Uterus (tissue), 4 donors: ENCODE measurements around the gene HINT3. TPM values are rescaled to one million over a fixed set of nuclear protein-coding genes. Genes with fewer than 3 reads are reported as not detected.
"Not testable (repeated sequence)": the region's sequence is repeated elsewhere in the genome, so short reads cannot be mapped to it uniquely, and the experiment has no call there.

ENCODE experiments used
- DNase-seq, 2 donors: peaks; one replicate each; pipeline ENCODE4 v3.0.0-alpha.2; 2019 to 2020
- H3K27ac ChIP-seq, 2 donors: fragments of 200-600 bp; sonication (generic); 1 replicate in 1 of 2; 2 replicates in 1 of 2; pipeline ENCODE4 v1.5.1; 2016 to 2018
- H3K27me3 ChIP-seq, 2 donors: fragments of 200-600 bp; sonication (generic); one replicate each; pipeline ENCODE4 v1.5.1; 2018 to 2019; ENCODE audit warnings: control low read depth in 1 of 2
- H3K36me3 ChIP-seq, 2 donors: fragments of 200-600 bp; sonication (generic); one replicate each; pipeline ENCODE4 v1.5.1; 2019; ENCODE audit warnings: control low read depth in 1 of 2
- H3K4me1 ChIP-seq, 2 donors: fragments of 200-600 bp; sonication (generic); one replicate each; pipeline ENCODE4 v1.5.1; 2018 to 2019; ENCODE audit warnings: control low read depth in 1 of 2
- H3K4me3 ChIP-seq, 2 donors: fragments of 200-600 bp; sonication (generic); 1 replicate in 1 of 2; 2 replicates in 1 of 2; pipeline ENCODE4 v1.5.1; 2018 to 2019; ENCODE audit warnings: mild to moderate bottlenecking in 1 of 2
- H3K9me3 ChIP-seq, 2 donors: fragments of 200-600 bp; sonication (generic); one replicate each; pipeline ENCODE4 v1.5.1; 2019; ENCODE audit warnings: control low read depth in 1 of 2
- CTCF ChIP-seq, 4 experiments: fragments of 200-600 bp in 2 of 4; fragments of 450-650 bp in 2 of 4; sonication (generic) in 2 of 4; IDR thresholded peaks; one replicate each; pipeline ENCODE4 v1.5.1; 2016 to 2019; ENCODE audit warnings: antibody characterized with exemption in 4 of 4, mild to moderate bottlenecking in 2 of 4, moderate library complexity in 1 of 4
- POLR2A ChIP-seq, 2 donors: fragments of 450-650 bp; IDR thresholded peaks; one replicate each; pipeline ENCODE4 v1.6.1; 2016; ENCODE audit warnings: antibody characterized with exemption in 2 of 2, mild to moderate bottlenecking in 1 of 2, moderate library complexity in 1 of 2
- intact Hi-C: fragments of 100-400 bp; cut with DNase I; formaldehyde crosslinking; loops from one replicate; pipeline ENCODE4 v1.15.1; 2023; ENCODE audit warnings: low total_unique reads
- total RNA-seq, 4 donors: library from RNA; depleted of rRNA in 3 of 4; stranded (reverse); fragments of >200 nt in 3 of 4; gene quantifications; one replicate each; pipeline versions ENCODE4 v1.1.0 to v1.2.4, GENCODE V29; 2014 to 2023
- donor health status: DM: yes; HTN: yes; CAD: no.

The HINT3 gene
- total RNA-seq, 4 donors from 2014 or later = 13.1 to 49.3 (median 23.1) TPM

DNA sequence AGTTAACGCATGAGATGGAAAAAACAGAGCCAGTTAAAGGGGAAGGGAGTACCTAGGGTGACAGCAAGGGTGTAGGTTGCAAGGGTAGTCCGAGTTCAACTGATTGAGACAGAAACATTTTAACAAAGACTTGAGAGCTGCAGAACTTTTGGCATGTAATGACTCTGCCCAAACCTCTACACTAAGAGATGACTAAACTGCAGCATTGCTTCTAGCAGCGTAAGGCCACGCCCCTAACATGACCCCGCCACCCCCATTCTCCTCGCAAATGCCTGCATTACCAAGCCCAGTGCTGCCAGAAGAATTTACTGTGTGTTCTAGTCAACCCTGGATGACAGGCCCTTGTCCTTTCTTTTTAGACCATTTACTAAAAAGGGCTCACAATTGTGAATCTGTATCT, 6.3 kb upstream of the HINT3 start:
- no peaks in the 10 kb centered on the region for H3K9me3 ChIP-seq
- no peak overlapping the region for H3K4me3 ChIP-seq
- H3K36me3 ChIP-seq = no peaks in the 10 kb centered on the region
- no peak overlapping the region for H3K27ac ChIP-seq
- no peaks in the 10 kb centered on the region for H3K4me1 ChIP-seq
- no peak for TF ChIP-seq POLR2A (IDR thresholded peaks at IDR 0.05)
- TF ChIP-seq CTCF (IDR thresholded peaks at IDR 0.05) = no peak
- H3K27me3 ChIP-seq = no peaks in the 10 kb centered on the region
- intact Hi-C loops = no loop called here
- no peak for DNase-seq

DNA sequence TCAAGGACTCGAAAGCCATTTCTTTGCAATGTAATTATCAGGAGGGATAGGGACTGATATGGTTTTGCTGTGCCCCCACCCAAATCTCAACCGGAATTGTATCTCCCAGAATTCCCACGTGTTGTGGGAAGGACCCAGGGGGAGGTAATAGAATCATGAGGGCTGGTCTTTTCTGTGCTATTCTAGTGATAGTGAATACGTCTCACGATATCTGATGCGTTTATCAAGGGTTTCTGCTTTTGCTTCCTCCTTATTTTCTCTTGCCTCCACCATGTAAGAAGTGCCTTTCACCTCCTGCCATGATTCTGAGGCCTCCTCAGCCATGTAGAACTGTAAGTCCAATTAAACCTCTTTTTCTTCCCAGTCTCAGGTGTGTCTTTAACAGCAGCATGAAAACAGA, 5.9 kb upstream of the HINT3 start:
- DNase-seq, H3K4me3 ChIP-seq, H3K27ac ChIP-seq, H3K36me3 ChIP-seq, H3K9me3 ChIP-seq, H3K27me3 ChIP-seq, intact Hi-C loops, H3K4me1 ChIP-seq: not testable (repeated sequence)

DNA sequence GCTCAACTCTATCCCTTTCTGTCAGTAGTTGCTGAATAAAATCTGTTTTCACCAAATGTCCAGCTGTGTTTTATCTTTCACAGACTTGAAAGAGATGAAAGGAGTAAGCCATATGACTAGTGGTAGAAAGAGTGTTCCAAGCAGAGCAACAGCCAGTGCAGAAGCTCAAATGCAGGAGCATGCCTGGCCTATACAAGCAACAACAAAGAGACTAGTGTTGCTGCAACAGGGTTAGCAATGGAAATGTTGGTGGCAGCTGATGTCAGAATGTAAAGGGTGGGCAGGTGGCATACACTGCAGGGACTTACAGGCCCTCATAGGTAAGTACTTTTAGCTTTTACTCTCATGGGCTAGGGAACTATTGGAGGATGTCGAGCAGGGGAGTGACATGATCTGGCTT, 5.2 kb upstream of the HINT3 start:
- Histone ChIP-seq H3K9me3 (no peaks in the 10 kb centered on the region), H3K27ac (no peak overlapping the region), H3K4me1 (no peaks in the 10 kb centered on the region), H3K36me3 (no peaks in the 10 kb centered on the region), H3K4me3 (no peak overlapping the region), H3K27me3 (no peaks in the 10 kb centered on the region)
- no peak for DNase-seq
- TF ChIP-seq CTCF (IDR thresholded peaks at IDR 0.05) (no peak), POLR2A (IDR thresholded peaks at IDR 0.05) (no peak)
- intact Hi-C loops = no loop called here

DNA sequence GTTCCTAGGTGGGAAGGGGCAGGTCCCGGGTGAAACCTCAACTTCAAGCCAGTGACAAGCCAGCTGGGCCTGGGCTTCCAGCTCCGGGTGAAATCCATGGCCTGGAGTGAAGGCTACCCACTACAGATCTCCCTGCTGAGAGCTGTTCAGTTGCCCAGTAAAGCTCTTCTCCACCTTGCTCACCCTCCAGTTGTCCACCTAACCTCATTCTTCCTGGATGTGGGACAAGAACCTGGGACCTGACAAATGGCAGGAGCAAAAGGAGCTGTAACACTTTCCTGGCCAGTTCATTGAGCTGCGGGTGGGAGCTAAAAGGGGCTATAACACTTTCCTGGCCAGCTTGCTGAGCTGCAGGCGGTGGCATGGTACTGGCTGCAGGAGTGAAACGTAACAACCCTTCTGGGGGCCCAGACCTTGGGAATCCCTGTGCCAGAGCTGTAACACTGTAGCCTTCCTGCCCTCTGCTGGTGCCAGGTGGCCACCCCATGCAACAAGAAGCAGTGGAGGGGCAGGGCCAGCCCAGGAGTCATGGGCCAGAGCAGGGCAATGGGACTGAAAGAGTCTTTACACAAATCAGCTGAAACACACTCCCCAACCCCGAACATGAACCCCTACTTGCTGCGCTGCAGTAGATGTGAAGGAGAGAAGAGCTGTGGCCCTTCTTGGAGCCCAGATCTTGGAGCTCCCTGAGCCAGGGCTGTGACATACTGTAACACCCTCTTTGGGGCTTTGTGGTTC, 3.6 kb upstream of the HINT3 start:
- H3K4me3 ChIP-seq = no peak overlapping the region
- H3K27ac ChIP-seq = no peak overlapping the region
- no peaks in the 10 kb centered on the region for H3K36me3 ChIP-seq
- no peaks in the 10 kb centered on the region for H3K27me3 ChIP-seq
- DNase-seq = no peak
- intact Hi-C loops = no loop called here
- TF ChIP-seq CTCF (IDR thresholded peaks at IDR 0.05) (no peak), POLR2A (IDR thresholded peaks at IDR 0.05) (no peak)
- no peaks in the 10 kb centered on the region for H3K4me1 ChIP-seq
- H3K9me3 ChIP-seq = no peaks in the 10 kb centered on the region

DNA sequence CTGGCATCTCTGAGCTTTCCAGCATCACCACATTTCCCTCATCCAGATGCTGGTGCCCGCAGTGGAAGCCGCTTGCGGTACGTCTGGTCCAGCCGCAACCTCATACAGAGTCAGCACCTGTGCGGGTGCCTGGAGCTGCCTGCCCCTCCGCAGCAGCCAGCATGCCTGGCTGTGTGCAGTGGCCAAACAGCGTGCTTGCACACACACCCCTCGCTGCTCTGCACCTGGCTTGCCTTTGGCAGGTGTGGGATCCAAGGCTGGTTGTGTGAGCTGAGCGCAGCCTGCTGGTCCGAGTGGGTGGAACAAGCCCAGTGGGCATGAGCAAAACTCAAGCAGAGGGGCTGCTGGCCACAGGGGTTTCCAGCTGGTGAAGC, 3.1 kb upstream of the HINT3 start:
- Histone ChIP-seq H3K4me1 (no peaks in the 10 kb centered on the region), H3K9me3 (no peaks in the 10 kb centered on the region), H3K4me3 (no peak overlapping the region), H3K27ac (no peak overlapping the region), H3K36me3 (no peaks in the 10 kb centered on the region), H3K27me3 (no peaks in the 10 kb centered on the region)
- intact Hi-C loops = no loop called here
- no peak for DNase-seq
- no peak for TF ChIP-seq POLR2A (IDR thresholded peaks at IDR 0.05)
- TF ChIP-seq CTCF (IDR thresholded peaks at IDR 0.05) = no peak
